ENCODE data around the gene DAPP1. TPM values are rescaled to one million over a fixed set of nuclear protein-coding genes. Genes with fewer than 3 reads are reported as not detected.

Gene DAPP1
- total RNA-seq, 1 donor from 2014 or later: 2.9 TPM

DNA sequence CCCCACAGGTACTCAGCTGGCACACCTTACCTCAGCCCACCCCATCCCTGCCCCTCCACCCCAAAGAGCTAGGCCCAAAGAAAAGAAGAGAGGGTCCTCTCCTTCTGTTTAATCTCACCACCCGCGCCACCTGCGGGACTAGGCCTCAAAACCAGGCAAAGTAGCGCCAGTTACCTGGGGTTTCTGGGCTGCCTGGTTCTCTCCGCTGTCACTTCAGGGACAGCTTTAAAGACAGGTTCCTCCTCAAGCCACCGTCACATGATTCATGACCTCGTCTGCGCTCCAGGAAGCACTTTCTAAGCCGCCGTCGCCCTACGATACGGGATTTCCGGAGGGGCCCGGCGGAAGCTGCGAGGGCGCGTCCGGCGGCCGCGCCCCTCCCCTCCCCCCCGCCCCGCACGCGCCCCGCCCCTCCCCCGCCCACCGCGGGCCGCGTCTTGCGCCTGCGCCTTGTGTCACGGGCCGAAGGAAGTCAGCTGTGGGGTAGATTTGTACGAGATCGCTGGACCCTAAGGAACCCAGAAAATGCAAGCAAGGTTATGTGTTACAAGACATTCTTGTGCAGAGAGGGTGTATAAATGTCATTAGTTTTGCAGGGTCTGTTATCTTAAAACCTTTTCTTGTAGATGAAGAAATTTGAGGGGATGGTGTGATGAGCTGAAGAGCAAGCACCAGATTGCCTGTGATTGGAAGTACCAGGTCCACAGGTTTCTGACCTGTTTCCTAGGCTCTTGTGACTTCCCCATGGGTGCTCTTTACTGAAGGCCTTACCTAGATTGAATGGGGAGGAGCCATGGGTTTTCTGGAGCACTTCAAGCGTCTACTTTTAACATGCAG is 77.8 kb downstream of the DAPP1 start, which contains the start of gene LAMTOR3:
Gene LAMTOR3, minus strand, starts transcription at position 267 of the 837 bp plus-strand sequence. CDS start 464 bp downstream, outside the sequence.
- peak within 1 kb of the TSS; percentile 97 for H3K4me3 Mint-ChIP-seq
- H3K27ac Mint-ChIP-seq: peak within 1 kb of the TSS; percentile 99
- DNase-seq (ENCODE audit: low spot score in 2 of 2, unreplicated experiment in 2 of 2): peak; percentile 75 to 83
- TF ChIP-seq, protein P1, sequence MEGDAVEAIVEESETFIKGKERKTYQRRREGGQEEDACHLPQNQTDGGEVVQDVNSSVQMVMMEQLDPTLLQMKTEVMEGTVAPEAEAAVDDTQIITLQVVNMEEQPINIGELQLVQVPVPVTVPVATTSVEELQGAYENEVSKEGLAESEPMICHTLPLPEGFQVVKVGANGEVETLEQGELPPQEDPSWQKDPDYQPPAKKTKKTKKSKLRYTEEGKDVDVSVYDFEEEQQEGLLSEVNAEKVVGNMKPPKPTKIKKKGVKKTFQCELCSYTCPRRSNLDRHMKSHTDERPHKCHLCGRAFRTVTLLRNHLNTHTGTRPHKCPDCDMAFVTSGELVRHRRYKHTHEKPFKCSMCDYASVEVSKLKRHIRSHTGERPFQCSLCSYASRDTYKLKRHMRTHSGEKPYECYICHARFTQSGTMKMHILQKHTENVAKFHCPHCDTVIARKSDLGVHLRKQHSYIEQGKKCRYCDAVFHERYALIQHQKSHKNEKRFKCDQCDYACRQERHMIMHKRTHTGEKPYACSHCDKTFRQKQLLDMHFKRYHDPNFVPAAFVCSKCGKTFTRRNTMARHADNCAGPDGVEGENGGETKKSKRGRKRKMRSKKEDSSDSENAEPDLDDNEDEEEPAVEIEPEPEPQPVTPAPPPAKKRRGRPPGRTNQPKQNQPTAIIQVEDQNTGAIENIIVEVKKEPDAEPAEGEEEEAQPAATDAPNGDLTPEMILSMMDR (IDR thresholded peaks at IDR 0.05; ENCODE audit: unreplicated experiment): no peak
- no peaks in the 10 kb centered on the region for H3K36me3 Mint-ChIP-seq
- no peaks in the 10 kb centered on the region for H3K27me3 Mint-ChIP-seq (ENCODE audit: low read depth)
- peaks cover 27% of the 10 kb centered on the region for H3K4me1 Mint-ChIP-seq
- H3K9me3 Mint-ChIP-seq: no peaks in the 10 kb centered on the region

GRCh38 chr4:99894998-99895397 is 78.4 kb downstream of the DAPP1 start:
- H3K4me1 Mint-ChIP-seq: peaks cover 27% of the 10 kb centered on the region
- TF ChIP-seq, protein P1 (IDR thresholded peaks at IDR 0.05; ENCODE audit: unreplicated experiment): no peak
- H3K27ac Mint-ChIP-seq: peak overlapping the region; percentile 94
- peak overlapping the region; percentile 97 for H3K4me3 Mint-ChIP-seq
- DNase-seq (ENCODE audit: low spot score in 2 of 2, unreplicated experiment in 2 of 2): no peak
- H3K27me3 Mint-ChIP-seq (ENCODE audit: low read depth): no peaks in the 10 kb centered on the region
- no peaks in the 10 kb centered on the region for H3K9me3 Mint-ChIP-seq
- no peaks in the 10 kb centered on the region for H3K36me3 Mint-ChIP-seq

DNA sequence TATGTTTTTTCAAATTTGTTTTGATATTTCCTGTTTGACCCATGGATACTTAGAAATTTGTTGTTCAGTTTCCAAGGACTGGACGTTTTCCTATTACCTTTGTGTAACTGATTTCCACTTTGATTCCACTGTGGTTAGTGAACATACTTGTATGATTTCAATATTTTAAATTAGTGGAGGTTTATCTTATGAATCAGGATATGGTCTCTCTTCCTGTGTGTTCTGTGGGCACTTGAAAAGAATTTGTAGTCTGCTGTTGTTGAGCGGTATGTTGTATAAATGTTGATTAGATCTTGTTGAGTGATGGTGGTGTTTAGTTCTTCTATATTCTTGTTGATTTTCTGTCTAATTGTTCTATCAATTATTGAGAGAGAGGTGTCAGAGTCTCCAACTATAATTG is 98.8 kb downstream of the DAPP1 start:
- no peak overlapping the region for H3K27ac Mint-ChIP-seq
- H3K36me3 Mint-ChIP-seq: peaks cover 62% of the 10 kb centered on the region
- no peak for DNase-seq (ENCODE audit: low spot score in 2 of 2, unreplicated experiment in 2 of 2)
- no peak overlapping the region for H3K4me3 Mint-ChIP-seq
- H3K4me1 Mint-ChIP-seq: no peaks in the 10 kb centered on the region
- peaks cover 23% of the 10 kb centered on the region for H3K9me3 Mint-ChIP-seq
- H3K27me3 Mint-ChIP-seq (ENCODE audit: low read depth): no peaks in the 10 kb centered on the region
- TF ChIP-seq, protein P1 (IDR thresholded peaks at IDR 0.05; ENCODE audit: unreplicated experiment): no peak

DNA sequence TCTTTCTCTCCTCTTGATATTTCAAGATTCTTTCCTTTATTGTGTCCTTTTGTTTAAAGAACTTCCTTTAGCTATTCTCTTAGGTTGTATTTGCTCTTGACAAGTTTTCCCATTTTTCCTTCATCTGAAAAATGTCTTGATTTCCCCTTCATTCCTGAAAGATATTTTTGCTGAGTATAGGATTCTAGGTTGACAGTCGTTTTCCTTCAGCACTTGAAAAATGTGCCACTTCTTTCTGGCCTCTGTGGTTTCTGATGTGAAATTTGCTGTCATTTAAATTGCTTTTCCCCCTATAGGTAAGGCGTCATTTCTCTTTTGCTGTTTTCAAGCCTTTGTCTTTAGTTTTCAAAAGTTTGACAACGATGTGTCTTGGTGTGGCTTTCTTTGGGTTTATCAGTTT is 100.9 kb downstream of the DAPP1 start:
- Mint-ChIP-seq H3K27me3 (ENCODE audit: low read depth) (no peaks in the 10 kb centered on the region), H3K36me3 (peaks cover 59% of the 10 kb centered on the region), H3K4me1 (no peaks in the 10 kb centered on the region), H3K27ac (no peak overlapping the region), H3K9me3 (peaks cover 23% of the 10 kb centered on the region), H3K4me3 (no peak overlapping the region)
- TF ChIP-seq, protein P1 (IDR thresholded peaks at IDR 0.05; ENCODE audit: unreplicated experiment): no peak
- no peak for DNase-seq (ENCODE audit: low spot score in 2 of 2, unreplicated experiment in 2 of 2)

- Mint-ChIP-seq H3K4me1 (no peaks in the 10 kb centered on the region), H3K9me3 (peaks cover 23% of the 10 kb centered on the region)
- TF ChIP-seq, protein P1 (IDR thresholded peaks at IDR 0.05; ENCODE audit: unreplicated experiment): no peak
Observed at GRCh38 chr4:99918656-99919055, 102.0 kb downstream of the DAPP1 start.

More at GRCh38 chr4:99918656-99919055, 102.0 kb downstream of the DAPP1 start:
- no peak overlapping the region for H3K27ac Mint-ChIP-seq
- H3K4me3 Mint-ChIP-seq: no peak overlapping the region
- H3K27me3 Mint-ChIP-seq (ENCODE audit: low read depth): no peaks in the 10 kb centered on the region
- H3K36me3 Mint-ChIP-seq: peaks cover 54% of the 10 kb centered on the region
- DNase-seq (ENCODE audit: low spot score in 2 of 2, unreplicated experiment in 2 of 2): no peak

Other genes with a start within 250 kb of the DAPP1 start
- gene MTTP, start 242.0 kb upstream of the DAPP1 start, total RNA-seq: 0.43 to 0.75 TPM in 2 of 3 replicates, not detected in the other
- 0.02 to 0.04 TPM (median 0.04 TPM) in 3 replicates for gene C4orf54, start 159.0 kb upstream of the DAPP1 start, total RNA-seq
- 42.4 to 44.7 TPM (median 42.5 TPM) in 3 replicates for gene LAMTOR3, start 77.6 kb downstream of the DAPP1 start, total RNA-seq
- gene DNAJB14, start 129.8 kb downstream of the DAPP1 start, total RNA-seq: 53.2 to 57.2 TPM (median 55.9 TPM) in 3 replicates
- gene H2AZ1, start 133.4 kb downstream of the DAPP1 start, total RNA-seq: 189 to 203 TPM (median 199 TPM) in 3 replicates

All from mesothelial cell of epicardium (in vitro differentiated cells).